CD4-positive, alpha-beta T cell treated with Interleukin-21 for 1 hour (primary cell): ENCODE data around the gene OR1M1.
"Not testable (repeated sequence)": the region's sequence is repeated elsewhere in the genome, so short reads cannot be mapped to it uniquely, and the experiment has no call there.

Experiments
- DNase-seq: peaks from one replicate; pipeline ENCODE4 v3.0.0-alpha.2; 2020

The OR1M1 gene, protein sequence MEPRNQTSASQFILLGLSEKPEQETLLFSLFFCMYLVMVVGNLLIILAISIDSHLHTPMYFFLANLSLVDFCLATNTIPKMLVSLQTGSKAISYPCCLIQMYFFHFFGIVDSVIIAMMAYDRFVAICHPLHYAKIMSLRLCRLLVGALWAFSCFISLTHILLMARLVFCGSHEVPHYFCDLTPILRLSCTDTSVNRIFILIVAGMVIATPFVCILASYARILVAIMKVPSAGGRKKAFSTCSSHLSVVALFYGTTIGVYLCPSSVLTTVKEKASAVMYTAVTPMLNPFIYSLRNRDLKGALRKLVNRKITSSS

DNA sequence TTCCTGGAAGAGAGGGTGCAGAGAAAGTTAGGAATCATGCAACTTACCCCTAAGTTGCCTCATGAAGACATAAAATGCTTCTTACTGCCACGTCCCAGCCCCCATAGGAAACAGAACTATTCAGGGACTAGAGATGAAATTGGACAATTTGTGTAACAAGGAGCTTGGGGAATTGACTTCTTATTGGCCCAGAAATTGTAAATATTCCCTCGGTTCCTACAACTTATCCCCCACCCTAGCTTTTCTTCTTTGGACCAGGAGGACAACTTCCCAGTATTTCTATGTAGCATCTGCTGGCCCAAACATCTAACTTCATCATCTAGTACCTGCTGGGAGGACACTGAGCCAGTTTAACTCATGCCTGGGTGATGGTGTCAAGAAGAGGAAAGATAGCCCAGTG lies at the start of gene OR1M1:
Gene OR1M1, plus strand, starts transcription at position 301 of the 400 bp plus-strand sequence. CDS start 6,184 bp downstream, outside the sequence.
- DNase-seq: no peak

DNA sequence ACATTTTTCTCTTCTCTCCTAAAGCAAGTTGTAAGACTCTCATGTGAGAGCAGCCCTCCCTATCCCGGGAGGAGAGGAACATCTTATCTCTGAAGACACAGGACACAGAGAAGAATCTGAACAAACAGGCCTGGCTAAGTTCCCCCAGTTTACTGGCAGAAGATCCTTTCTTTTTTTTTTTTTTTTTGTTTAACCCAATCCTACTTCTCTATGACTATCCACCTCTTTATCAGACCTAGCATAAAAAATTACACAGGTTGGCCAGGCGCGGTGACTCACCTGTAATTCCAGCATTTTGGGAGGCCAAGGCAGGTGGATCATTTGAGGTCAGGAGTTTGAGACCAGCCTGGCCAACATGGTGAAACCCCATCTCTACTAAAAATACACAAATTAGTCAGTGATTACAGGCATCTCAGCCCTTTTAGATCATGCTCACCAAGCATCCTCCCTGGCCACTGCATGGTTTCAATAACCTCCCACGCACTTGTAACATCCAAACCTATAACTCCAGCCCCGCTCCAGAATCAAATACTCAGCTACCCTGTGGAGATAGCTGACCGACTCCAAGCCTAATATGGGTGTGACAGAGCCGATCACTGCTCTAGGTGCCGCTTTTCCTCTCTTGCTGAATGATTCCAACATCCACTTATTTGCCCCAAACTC lies 49.3 kb upstream of the OR1M1 start:
- DNase-seq: no peak

DNA sequence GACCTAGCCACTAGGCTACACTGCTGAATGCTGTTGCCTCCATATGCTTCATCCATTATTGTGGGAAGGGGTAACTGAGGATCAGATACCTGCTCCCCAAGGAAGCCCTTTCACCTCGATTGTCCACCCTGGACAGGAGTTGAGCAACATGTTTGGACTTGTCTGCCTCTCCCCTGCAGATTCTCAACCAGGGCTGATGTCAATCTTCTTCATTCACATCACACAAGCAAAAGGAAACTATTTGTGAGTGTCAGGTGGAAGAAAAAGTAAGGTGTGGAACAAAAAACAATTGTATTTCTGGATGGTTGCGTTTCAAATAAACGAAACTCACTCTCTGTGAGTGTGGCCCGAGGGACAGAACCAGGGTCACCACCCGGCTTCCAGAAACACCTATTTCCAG lies 47.1 kb upstream of the OR1M1 start:
- DNase-seq: no peak

DNA sequence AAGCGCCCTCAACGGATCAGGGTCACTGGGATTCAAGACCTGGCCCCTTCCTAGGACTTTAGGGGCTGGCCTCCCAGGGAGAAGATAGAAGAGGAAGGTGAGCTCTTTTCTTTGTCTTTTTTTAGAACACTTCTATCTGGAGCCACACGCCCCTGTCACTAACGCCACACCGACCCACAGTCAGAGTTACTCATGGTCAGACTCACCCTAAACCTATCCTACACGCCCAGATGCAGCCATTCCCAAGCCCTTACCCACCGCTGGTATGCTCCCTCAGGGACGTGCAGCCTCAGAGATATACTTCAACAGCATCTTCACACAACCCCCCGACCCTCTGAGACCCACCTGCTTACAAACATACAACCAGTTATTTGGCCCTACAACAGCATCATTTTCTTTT lies 46.7 kb upstream of the OR1M1 start:
- no peak for DNase-seq

DNA sequence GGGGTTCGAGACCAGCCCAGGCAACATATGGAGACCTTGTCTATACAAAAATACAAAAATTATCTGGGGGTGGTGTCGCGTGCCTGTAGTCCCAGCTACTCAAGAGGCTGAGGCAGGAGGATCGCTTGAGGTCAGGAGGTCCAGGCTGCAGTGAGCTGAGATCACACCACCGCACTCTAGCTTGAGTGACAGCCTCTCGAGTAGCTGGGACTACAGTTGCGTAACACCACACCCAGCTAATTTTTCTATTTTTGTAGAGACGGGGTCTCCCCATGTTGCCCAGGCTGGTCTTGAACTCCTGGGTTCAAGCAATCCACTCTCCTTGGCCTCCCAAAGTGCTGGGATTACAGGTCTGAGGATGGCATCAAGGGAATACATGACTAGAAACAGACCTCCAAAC lies 45.8 kb upstream of the OR1M1 start:
- DNase-seq: no peak

DNA sequence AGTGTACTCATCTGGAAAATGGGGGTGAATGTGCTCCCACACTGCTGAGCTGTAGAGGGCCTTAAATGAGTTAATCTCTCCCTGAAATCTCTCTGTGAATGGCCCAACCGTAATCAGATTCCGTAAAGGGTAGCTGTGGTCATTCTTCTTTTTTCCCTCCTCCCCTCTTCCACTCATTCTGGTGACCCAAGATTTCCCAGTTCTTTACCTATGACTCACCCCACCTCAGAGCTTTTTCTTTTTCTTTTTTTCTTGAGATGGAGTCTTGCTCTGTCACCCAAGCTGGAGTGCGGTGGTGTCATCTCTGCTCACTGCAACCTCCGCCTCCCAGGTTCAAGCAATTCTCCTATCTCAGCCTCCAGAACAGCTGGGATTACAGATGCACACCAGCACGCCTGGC lies 43.3 kb upstream of the OR1M1 start:
- no peak for DNase-seq

DNA sequence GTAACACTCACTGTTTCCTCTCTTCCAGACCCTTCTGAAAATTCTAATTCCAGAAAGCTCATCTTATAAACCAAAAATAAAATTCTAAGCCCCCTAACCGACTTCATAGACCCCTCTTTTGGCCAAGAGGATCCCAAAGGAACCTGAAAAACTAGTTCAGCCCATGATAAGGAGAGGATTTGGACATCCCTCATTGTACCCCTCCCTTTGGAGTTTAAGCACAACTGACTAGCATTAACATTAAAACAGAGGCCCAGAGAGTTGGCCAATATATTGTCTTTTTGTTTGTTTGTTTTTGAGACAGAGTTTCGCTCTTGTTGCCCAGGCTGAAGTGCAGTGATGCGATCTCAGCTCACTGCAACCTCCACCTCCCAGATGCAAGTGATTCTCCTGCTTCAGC lies 42.4 kb upstream of the OR1M1 start:
- no peak for DNase-seq

DNA sequence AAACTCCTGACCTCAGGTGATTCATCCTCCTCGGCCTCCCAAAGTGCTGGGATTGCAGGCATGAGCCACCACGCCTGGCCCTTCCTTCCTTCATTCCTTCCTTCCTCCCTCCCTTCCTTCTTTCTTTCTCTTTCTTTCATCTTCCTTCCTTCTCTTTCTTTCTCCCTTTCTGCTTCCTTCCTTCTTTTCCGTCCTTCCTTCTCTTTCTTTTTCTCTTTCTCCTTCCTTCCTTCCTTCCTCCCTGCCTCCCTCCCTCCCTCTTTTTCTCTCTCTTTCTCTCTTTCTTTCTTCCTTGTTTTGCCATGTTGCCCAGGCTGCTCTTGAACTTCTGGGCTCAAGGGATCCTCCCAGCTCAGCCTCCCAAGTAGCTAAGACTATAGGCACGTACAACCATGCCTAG lies 40.2 kb upstream of the OR1M1 start:
- no peak for DNase-seq

DNA sequence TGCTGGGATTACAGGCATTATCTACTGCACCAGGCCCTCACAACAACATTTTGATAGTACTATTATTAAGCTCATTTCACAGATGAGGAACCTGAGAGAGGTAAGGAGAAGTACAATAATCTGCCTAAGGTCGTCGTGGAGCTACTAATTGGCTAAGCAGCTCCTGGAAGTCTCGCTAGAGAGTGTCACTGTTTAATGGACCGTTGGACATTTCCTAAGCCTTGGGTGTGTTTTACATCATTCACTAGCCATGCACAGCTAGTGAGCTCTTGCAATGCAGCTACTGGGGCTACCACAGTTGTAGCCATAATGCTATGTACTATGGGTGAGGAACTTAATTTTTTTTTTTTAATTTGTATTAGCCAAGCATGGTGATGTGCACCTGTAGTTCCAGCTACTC lies 34.0 kb upstream of the OR1M1 start:
- DNase-seq: no peak

DNA sequence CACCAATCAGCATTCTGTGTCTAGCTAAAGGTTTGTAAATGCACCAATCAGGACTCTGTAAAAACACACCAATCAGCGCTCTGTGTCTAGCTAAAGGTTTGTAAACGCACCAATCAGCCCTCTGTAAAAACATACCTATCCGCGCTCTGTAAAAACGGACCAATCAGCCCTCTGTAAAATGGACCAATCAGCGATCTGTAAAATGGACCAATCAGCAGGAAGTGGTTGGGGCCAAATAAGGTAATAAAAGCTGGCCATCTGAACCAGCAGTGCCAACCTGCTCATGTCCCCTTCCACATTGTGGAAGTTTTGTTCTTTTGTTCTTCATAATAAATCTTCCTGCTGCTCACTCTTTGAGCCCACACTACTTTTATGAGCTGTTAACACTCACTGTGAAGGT lies 33.2 kb upstream of the OR1M1 start:
- DNase-seq: not testable (repeated sequence)

DNA sequence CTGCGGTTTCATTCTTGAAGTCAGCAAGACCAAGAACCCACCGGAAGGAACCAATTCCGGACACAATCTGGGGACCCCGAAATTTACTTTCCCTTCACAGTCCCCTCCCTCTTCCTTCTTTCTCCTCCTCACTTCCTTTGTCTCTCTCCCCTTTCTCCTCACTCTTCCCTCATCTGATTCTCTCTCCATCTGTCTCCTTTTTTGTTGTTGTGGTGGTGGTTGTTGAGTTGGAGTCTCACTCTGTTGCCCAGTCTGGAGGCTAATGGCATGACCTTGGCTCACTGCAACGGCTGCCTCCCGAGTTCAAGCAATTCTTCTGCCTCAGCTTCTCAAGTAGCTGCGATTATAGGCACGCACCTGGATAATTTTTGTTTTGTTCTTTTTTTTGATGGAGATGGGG lies 32.7 kb upstream of the OR1M1 start:
- no peak for DNase-seq

DNA sequence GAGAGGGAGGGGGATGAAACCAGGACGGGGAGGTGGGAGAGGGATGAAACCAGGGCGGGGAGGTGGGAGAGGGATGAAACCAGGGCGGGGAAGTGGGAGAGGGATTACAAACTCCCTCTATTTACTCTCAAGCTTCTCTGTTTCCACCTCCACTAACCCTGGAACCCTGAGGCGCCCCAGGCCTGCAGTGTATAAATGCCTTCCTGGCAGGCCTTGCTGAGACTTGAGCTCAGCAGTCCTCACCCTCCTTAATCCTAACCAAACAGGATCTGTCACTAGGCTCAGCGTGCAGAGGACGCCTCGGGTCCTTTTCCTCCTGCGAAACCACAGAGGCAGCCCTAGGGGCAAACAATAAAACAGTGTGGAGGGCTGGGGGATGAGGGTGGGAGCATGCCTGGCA lies 32.1 kb upstream of the OR1M1 start:
- DNase-seq: no peak

DNA sequence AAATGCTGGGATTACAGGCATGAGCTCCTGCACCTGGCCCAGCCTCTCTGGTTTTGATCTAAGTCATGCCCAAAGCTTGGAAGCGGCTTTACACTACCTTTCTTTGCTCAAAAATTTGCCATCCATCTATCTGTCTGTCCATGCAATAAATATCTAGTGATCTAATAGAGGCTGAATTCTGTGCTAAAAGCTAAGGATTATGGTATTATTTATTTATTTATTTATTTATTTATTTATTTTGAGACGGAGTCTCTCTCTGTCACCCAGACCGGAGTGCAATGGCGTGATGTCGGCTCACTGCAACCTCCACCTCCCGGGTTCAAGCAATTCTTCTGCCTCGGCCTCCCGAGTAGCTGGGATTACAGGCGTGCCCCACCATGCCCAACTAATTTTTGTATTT lies 30.7 kb upstream of the OR1M1 start:
- not testable (repeated sequence) for DNase-seq

DNA sequence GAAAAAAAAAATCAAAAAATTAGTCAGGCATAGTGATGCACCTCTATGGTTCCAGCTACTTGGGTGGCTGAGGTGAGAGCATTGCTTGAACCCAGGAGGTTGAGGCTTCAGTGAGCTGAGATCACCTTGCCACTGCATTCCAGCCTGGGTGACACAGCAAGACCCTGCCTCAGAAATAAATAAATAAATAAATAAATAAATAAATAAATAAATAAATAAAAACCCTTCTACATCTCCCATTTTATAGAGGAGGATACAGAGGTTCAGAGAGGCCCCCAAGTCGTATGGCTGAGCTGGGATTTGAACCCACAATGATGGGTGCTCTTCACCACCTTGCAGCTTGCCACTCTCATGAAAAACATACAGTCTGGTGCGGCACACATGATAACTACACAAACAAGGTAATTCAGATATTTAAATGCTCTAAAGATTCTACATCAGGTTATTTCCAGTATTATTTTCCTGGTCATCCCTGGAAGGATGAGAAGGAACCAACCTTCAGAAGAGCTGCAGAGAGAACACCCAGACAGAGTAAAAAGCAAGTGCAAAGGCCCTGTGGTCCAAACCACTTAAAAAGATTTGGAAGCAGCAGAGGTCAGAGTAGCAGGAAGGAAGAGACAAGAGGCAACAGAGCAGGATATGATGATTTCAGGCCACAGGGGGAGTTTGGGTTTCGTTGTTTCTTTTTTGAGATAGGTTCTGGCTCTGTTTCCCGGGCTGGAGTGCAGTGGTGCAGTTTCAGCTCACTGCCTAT lies 29.2 kb upstream of the OR1M1 start:
- no peak for DNase-seq

DNA sequence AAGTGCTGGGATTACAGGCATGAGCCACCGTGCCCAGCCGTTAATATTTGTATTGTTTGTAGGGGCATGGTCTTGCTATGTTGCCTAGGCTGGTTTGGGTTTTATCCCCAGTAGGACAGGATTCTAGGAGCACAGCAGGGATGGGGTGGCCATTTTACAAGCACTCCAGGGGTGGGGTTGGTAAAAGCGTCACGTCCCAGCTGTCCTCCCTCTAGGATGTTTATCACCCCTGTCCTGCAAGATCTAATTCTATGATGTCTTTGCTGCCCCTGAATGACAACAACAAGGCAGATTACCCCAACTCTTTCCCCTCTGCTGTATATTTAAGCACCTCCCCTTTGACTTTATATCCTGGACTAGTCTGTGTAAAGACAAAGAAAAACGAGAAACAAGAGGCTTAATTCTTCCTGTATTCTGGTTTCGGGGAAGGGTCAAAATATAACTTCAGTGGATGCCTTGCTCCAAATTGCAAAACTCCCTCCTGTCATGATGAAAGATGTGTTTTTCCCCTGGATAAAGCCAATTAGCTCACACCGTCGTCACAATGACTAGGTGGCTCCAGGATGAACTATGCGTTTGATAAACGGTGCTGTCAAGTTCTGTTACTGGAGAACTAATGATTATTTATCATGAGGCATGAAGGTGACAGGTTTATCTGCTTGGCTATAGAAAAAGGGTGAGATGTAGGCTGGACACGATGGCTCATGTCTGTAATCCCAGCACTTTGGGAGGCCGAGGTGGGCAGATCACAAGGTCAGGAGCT lies 27.8 kb upstream of the OR1M1 start:
- no peak for DNase-seq

DNA sequence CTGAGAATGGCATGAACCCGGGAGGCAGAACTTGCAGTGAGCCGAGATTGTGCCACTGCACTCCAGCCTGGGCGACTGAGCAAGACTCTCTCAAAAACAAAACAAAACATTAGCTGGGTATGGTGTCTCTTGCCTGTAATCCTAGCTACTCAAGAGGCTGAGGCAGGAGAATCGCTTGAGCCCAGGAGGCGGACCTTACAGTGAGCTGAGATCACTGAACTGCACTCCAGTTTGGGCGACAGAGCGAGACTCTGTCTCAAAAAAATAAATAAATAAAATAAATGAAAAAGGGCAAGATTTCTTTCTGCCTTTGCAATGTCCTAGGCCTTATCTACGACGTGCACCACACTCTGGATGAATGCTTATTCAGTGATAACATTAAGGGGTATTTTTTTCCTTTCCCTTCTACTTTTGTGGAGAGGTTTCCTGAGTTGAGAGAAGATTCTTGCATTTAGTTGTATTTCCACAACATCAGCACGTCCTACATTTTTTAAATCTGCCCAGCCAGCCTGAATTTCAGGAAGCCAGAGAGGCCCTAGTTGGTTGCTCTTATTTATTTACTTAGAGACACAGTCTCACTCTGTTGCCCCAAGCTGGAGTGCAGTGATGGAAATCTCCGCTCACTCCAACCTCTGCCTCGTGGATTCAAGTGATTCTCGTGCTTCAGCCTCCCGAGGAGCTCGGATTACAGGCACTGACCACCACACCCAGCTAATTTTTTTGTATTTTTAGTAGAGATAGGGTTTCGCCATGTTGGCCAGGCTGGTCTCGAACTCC lies 26.1 kb upstream of the OR1M1 start:
- DNase-seq: no peak

DNA sequence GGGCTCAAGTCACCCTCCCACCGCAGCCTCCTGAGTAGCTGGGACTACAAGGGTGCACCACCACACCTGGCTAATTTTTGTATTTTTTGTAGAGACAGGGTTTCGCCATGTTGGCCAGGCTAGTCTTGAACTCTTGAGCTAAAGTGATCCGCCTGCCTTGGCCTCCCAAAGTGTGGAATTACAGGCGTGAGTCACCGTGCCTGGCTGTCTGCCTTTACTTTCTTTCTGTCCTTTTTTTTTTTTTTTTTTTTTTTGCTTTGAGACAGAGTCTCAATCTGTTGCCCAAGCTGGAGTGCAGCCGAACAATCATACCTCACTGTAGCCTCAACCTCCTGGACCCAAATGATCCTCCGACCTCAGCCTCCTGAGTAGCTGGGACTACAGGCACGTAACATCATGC lies 25.0 kb upstream of the OR1M1 start:
- DNase-seq: no peak

DNA sequence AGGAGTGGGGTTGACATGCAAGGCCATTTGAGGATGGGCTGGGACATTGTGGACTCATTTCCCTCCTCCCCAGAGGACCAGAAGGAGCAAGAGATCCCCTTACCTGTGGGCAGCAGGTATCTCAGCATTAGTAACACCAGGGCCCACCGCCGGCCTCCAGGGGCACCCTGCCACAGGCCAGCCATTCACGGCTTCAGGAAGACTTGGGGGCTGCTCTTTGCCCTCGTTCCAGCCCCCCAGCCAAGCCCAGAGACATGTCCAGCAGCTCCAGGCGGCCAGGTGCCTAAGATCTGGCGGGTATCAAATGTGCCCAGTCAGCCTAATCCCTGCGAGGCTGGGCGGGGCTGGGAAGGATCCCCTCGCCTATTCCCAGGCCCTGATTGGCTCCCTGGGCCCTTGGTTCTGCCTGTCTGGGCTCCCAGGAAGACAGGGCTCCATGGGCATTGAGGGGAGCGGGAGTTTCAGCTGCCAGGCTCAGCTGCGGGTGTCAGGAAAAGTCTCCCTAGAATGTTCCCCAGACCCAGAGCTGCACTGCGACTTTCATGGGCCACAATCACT lies 21.3 kb upstream of the OR1M1 start:
- DNase-seq: no peak

DNA sequence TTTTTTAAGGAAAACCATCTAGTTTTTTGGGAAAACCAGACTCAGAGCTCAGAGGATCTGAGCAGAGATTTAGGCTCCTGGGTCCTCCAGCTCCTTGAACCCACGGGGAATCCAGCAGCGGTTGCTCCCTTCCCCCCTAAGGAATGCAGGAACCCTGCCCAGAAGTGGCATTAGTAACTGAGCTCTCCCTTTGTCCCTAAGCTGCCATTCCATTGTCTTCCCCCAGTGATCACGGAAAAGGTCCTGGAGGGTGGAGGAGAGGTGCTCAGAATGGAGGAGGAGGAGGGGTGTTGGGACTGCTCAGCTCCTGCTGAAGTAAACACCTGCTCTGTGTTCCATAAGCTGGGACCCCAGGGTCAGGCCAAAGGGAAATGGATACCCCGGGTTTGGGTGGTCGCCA lies 16.8 kb upstream of the OR1M1 start:
- DNase-seq: no peak

DNA sequence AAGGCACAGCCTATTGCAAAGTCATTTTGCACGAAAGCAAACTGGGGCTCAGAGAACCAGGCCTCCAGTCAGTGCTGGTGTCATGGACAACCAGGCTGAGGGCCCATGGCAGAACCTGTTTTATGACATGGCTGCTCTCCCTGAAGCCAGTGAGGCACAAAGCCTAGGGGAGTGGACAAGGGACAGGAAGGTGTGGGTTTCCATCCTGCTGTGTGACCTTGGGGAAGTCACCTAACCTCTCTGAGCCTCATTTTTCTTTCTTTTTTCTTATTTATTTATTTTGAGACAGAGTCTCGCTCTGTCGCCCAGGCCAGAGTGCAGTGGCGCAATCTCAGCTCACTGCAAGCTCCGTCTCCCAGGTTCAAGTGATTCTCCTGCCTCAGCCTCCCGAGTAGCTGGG lies 15.1 kb upstream of the OR1M1 start:
- not testable (repeated sequence) for DNase-seq

DNA sequence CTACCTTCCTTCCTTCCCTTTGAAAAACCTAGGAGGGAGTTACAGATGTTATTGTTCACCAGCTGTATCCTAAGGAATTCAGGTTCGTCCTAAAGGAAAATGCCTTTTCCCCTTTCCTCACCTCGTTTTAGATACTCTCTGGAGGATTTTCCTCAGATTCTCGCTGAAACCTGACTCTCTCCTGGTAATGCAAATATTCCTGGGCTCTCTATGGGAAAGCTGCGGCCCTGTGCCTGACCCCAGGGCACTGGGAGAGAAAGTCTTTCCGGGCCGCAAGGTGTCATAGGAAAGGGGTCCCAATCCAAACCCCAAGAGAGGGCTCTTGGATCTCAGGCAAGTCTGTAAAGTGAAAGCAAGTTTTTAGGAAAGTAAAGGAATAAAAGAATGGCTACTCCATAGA lies 13.1 kb upstream of the OR1M1 start:
- no peak for DNase-seq
